Esophagus squamous epithelium (tissue), 5 donors: ENCODE data around the gene KRTAP10-1. TPM values are rescaled to one million over a fixed set of nuclear protein-coding genes. Genes with fewer than 3 reads are reported as not detected.

ENCODE experiments used
- DNase-seq: peaks from one replicate; lab custom pipeline; 2025; lab: John Stamatoyannopoulos, UW
- H3K27ac ChIP-seq, 4 donors: fragments of 200-600 bp; sonication (generic); one replicate each; pipeline ENCODE4 v1.5.1; 2016 to 2019; ENCODE audit warnings: mild to moderate bottlenecking in 1 of 4
- H3K27me3 ChIP-seq, 4 donors: fragments of 200-600 bp; sonication (generic); 1 replicate in 3 of 4; 2 replicates in 1 of 4; pipeline versions ENCODE4 v1.5.1 to v1.6.0; 2017 to 2021; ENCODE audit warnings: antibody characterized with exemption in 1 of 4
- H3K36me3 ChIP-seq, 3 donors: fragments of 200-600 bp; sonication (generic); one replicate each; pipeline ENCODE4 v1.5.1; 2016 to 2019
- H3K4me1 ChIP-seq, 3 donors: fragments of 200-600 bp; sonication (generic); one replicate each; pipeline ENCODE4 v1.5.1; 2017 to 2019
- H3K4me3 ChIP-seq, 4 donors: fragments of 200-600 bp; sonication (generic); 1 replicate in 3 of 4; 2 replicates in 1 of 4; pipeline ENCODE4 v1.5.1; 2016 to 2019; ENCODE audit warnings: mild to moderate bottlenecking in 2 of 4, moderate library complexity in 1 of 4
- H3K9me3 ChIP-seq, 3 donors: fragments of 200-600 bp; sonication (generic); one replicate each; pipeline ENCODE4 v1.5.1; 2016 to 2019
- CTCF ChIP-seq, 6 experiments: fragments of 450-650 bp in 4 of 6; fragments of 200-600 bp in 2 of 6; sonication (generic) in 2 of 6; IDR thresholded peaks; one replicate each; pipeline ENCODE4 v1.5.1; 2016 to 2019; ENCODE audit warnings: antibody characterized with exemption in 6 of 6, mild to moderate bottlenecking in 4 of 6, moderate library complexity in 4 of 6
- POLR2A ChIP-seq, 4 donors: fragments of 450-650 bp; IDR thresholded peaks; one replicate each; pipeline ENCODE4 v1.6.1; 2017; ENCODE audit warnings: antibody characterized with exemption in 4 of 4, mild to moderate bottlenecking in 4 of 4, moderate library complexity in 3 of 4
- WGBS, 2 donors: methylation state at CpG; one replicate each; pipeline ENCODE4 v1.1.5; 2018; 5-methylcytosine and 5-hydroxymethylcytosine counted together
- intact Hi-C: fragments of 100-400 bp; cut with DNase I; formaldehyde crosslinking; loops from one replicate; pipeline ENCODE4 v1.15.0; 2022
- total RNA-seq, 4 donors: library from RNA; depleted of rRNA; stranded (reverse); fragments of >200 nt; gene quantifications; one replicate each; pipeline ENCODE4 v1.1.0, GENCODE V29; 2016
- donor health status: DM: yes; HTN: yes; CAD: no.

KRTAP10-1 gene
- total RNA-seq, 4 donors from 2014 or later: not detected

GRCh38 chr21:44492567-44493385 is 47.2 kb downstream of the KRTAP10-1 start:
- TF ChIP-seq POLR2A (IDR thresholded peaks at IDR 0.05) (no peak), CTCF (IDR thresholded peaks at IDR 0.05) (no peak)
- WGBS, 2 donors: 80 to 83% methylated on average over 9 of the region's 9 CpGs

GRCh38 chr21:44490816-44491215 is 49.2 kb downstream of the KRTAP10-1 start:
- Histone ChIP-seq H3K9me3 (peaks cover 0 to 26% (median 11%) of the 10 kb centered on the region in 3 donors), H3K4me1 (no peaks in the 10 kb centered on the region), H3K36me3 (no peaks in the 10 kb centered on the region), H3K4me3 (no peak overlapping the region), H3K27ac (no peak overlapping the region), H3K27me3 (peaks cover 0 to 35% (median 0%) of the 10 kb centered on the region in 4 donors)
- WGBS, 2 donors: 82 to 85% methylated on average over 6 to 9 of the region's 9 CpGs
- TF ChIP-seq CTCF (IDR thresholded peaks at IDR 0.05): no peak
- TF ChIP-seq POLR2A (IDR thresholded peaks at IDR 0.05): no peak
- DNase-seq: no peak
- intact Hi-C loops: no loop called here

More at GRCh38 chr21:44492567-44493385, 47.2 kb downstream of the KRTAP10-1 start:
- Histone ChIP-seq H3K4me1 (peaks cover 0 to 13% (median 0%) of the 10 kb centered on the region in 3 donors), H3K4me3 (no peak overlapping the region), H3K27me3 (peaks cover 0 to 47% (median 0%) of the 10 kb centered on the region in 4 donors), H3K27ac (no peak overlapping the region), H3K36me3 (no peaks in the 10 kb centered on the region), H3K9me3 (peaks cover 0 to 26% (median 11%) of the 10 kb centered on the region in 3 donors)
- no peak for DNase-seq
- intact Hi-C loops: no loop called here

GRCh38 chr21:44490405-44490804 is 49.6 kb downstream of the KRTAP10-1 start:
- intact Hi-C loops: no loop called here
- H3K36me3 ChIP-seq: no peaks in the 10 kb centered on the region
- H3K9me3 ChIP-seq: peaks cover 0 to 26% (median 11%) of the 10 kb centered on the region in 3 donors
- DNase-seq: no peak
- TF ChIP-seq POLR2A (IDR thresholded peaks at IDR 0.05): no peak
- no peak for TF ChIP-seq CTCF (IDR thresholded peaks at IDR 0.05)
- WGBS, 2 donors: 94 to 95% methylated on average over 12 to 19 of the region's 19 CpGs
- H3K27me3 ChIP-seq: peaks cover 0 to 35% (median 0%) of the 10 kb centered on the region in 4 donors
- no peak overlapping the region for H3K4me3 ChIP-seq
- H3K4me1 ChIP-seq: no peaks in the 10 kb centered on the region
- H3K27ac ChIP-seq: no peak overlapping the region

- H3K4me3 ChIP-seq: no peak overlapping the region
- no peaks in the 10 kb centered on the region for H3K4me1 ChIP-seq
- DNase-seq: no peak
- peaks cover 0 to 35% (median 0%) of the 10 kb centered on the region in 4 donors for H3K27me3 ChIP-seq
- WGBS, 2 donors: 33 to 36% methylated on average over 7 of the region's 7 CpGs
- TF ChIP-seq POLR2A (IDR thresholded peaks at IDR 0.05): no peak
- no peak for TF ChIP-seq CTCF (IDR thresholded peaks at IDR 0.05)
- H3K36me3 ChIP-seq: no peaks in the 10 kb centered on the region
- intact Hi-C loops: no loop called here
- no peak overlapping the region for H3K27ac ChIP-seq
- peaks cover 0 to 26% (median 11%) of the 10 kb centered on the region in 3 donors for H3K9me3 ChIP-seq
Observed at GRCh38 chr21:44489962-44490361, 50.0 kb downstream of the KRTAP10-1 start.

Other genes with a start within 250 kb of the KRTAP10-1 start
- gene PFKL, start 240.1 kb downstream of the KRTAP10-1 start, total RNA-seq: 100 to 1,000 TPM in 1 of 4 donors, 10 to 100 TPM in 3; 81.3 to 135 (median 94.6) TPM
- 10 to 100 TPM in 2 of 4 donors, 1 to 10 TPM in 2; 7.9 to 21.8 (median 13.7) TPM for gene CFAP410, start 200.8 kb downstream of the KRTAP10-1 start, total RNA-seq
- gene TRPM2, start 186.6 kb downstream of the KRTAP10-1 start, total RNA-seq: 1 to 10 TPM in 3 of 4 donors, under 1 TPM in 1; 0.40 to 6.9 (median 2.5) TPM
- 1 to 10 TPM in 2 of 4 donors, under 1 TPM in 2; 0.57 to 2.9 (median 1.1) TPM for gene LRRC3, start 84.7 kb downstream of the KRTAP10-1 start, total RNA-seq
- gene KRTAP10-2, start 11.3 kb upstream of the KRTAP10-1 start, total RNA-seq: not detected
- not detected for gene KRTAP10-3, start 18.6 kb upstream of the KRTAP10-1 start, total RNA-seq
- not detected for gene KRTAP10-4, start 33.5 kb upstream of the KRTAP10-1 start, total RNA-seq
- not detected for gene KRTAP10-5, start 40.4 kb upstream of the KRTAP10-1 start, total RNA-seq
- gene KRTAP10-6, start 52.3 kb upstream of the KRTAP10-1 start, total RNA-seq: not detected
- not detected for gene KRTAP10-7, start 60.4 kb upstream of the KRTAP10-1 start, total RNA-seq
- gene KRTAP10-8, start 71.9 kb upstream of the KRTAP10-1 start, total RNA-seq: not detected
- gene KRTAP10-9, start 86.9 kb upstream of the KRTAP10-1 start, total RNA-seq: not detected
- not detected for gene KRTAP10-10, start 97.2 kb upstream of the KRTAP10-1 start, total RNA-seq
- gene KRTAP10-11, start 106.2 kb upstream of the KRTAP10-1 start, total RNA-seq: not detected
- gene KRTAP12-4, start 114.5 kb upstream of the KRTAP10-1 start, total RNA-seq: not detected
- gene KRTAP12-3, start 117.7 kb upstream of the KRTAP10-1 start, total RNA-seq: not detected
- gene KRTAP12-2, start 126.7 kb upstream of the KRTAP10-1 start, total RNA-seq: not detected
- gene KRTAP12-1, start 142.0 kb upstream of the KRTAP10-1 start, total RNA-seq: not detected
- not detected for gene KRTAP10-12, start 157.0 kb upstream of the KRTAP10-1 start, total RNA-seq
- gene TSPEAR, start 171.4 kb upstream of the KRTAP10-1 start, total RNA-seq: not detected